ENCODE data around the gene PFN3. TPM values are rescaled to one million over a fixed set of nuclear protein-coding genes. Genes with fewer than 3 reads are reported as not detected.
"Not testable (repeated sequence)": the region's sequence is repeated elsewhere in the genome, so short reads cannot be mapped to it uniquely, and the experiment has no call there.

The PFN3 gene
- total RNA-seq, 1 donor from 2014 or later, result not detected

DNA sequence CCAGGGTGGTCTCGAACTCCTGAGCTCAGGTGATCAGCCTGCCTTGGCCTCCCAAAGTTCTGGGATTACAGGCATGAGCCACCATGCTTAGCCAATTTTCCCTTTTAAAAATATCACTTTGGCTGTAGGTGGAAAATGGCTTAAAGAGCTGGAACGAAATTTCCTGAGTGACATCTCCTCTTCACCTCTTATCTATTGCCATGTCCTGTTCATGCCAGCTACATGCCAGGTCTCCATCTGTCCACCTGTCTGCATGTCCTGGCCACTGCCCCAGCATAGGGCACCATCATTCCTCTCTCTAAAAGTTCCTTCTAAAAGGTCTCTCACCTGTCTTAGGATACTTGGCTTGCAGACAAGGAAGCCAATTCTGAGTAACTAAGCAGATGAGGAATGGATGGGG is 23.2 kb upstream of the PFN3 start:
- peaks cover 20% of the 10 kb centered on the region for H3K4me1 ChIP-seq
- no peak overlapping the region for H3K27ac ChIP-seq
- TF ChIP-seq, protein P1, sequence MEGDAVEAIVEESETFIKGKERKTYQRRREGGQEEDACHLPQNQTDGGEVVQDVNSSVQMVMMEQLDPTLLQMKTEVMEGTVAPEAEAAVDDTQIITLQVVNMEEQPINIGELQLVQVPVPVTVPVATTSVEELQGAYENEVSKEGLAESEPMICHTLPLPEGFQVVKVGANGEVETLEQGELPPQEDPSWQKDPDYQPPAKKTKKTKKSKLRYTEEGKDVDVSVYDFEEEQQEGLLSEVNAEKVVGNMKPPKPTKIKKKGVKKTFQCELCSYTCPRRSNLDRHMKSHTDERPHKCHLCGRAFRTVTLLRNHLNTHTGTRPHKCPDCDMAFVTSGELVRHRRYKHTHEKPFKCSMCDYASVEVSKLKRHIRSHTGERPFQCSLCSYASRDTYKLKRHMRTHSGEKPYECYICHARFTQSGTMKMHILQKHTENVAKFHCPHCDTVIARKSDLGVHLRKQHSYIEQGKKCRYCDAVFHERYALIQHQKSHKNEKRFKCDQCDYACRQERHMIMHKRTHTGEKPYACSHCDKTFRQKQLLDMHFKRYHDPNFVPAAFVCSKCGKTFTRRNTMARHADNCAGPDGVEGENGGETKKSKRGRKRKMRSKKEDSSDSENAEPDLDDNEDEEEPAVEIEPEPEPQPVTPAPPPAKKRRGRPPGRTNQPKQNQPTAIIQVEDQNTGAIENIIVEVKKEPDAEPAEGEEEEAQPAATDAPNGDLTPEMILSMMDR (IDR thresholded peaks at IDR 0.05), result no peak
- no peak for DNase-seq
- no peaks in the 10 kb centered on the region for H3K27me3 ChIP-seq
- no peak for ATAC-seq
- H3K9me3 ChIP-seq, result no peaks in the 10 kb centered on the region
- intact Hi-C loops (cut with DNase I), result no loop called here
- no peak overlapping the region for H3K4me3 ChIP-seq
- H3K36me3 ChIP-seq, result no peaks in the 10 kb centered on the region

DNA sequence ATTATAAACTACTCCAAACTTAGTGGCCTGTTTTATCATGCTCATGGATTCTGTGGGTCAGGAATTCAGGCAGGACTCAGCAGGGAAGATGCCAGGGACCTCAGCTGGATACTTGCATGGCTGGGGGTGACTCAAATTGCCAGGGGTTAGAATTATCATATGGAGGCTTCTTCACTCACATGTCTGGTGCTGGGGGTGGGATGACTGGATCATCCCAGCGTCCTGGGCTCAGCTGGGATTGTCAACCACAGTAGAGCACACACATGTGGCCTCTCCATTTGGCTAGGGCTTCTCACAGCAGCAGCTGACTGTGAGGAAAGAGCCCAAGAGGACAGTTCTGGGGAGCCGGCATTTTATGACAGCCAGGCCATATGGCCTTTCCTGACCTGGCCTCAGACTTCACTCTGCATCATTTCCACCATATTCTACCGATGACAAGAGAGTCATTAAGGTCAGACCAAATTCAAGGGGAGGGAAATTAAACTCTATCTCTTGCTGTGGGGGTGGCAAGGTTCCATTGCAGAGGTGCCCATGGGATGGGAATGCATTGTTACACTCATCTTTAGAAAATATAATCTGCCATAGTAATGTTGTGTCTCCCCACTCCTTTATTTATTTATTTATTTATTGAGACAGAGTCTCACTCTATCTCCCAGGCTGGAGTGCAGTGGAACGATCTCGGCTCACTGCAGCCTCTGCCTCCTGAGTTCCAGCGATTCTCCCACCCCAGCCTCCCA is 20.8 kb upstream of the PFN3 start:
- TF ChIP-seq, protein P1 (IDR thresholded peaks at IDR 0.05), result no peak
- Histone ChIP-seq H3K9me3 (no peaks in the 10 kb centered on the region), H3K4me3 (no peak overlapping the region), H3K36me3 (no peaks in the 10 kb centered on the region), H3K27ac (no peak overlapping the region), H3K4me1 (peaks cover 16% of the 10 kb centered on the region), H3K27me3 (no peaks in the 10 kb centered on the region)
- ATAC-seq, result no peak
- DNase-seq, result no peak
- intact Hi-C loops (cut with DNase I), result no loop called here

DNA sequence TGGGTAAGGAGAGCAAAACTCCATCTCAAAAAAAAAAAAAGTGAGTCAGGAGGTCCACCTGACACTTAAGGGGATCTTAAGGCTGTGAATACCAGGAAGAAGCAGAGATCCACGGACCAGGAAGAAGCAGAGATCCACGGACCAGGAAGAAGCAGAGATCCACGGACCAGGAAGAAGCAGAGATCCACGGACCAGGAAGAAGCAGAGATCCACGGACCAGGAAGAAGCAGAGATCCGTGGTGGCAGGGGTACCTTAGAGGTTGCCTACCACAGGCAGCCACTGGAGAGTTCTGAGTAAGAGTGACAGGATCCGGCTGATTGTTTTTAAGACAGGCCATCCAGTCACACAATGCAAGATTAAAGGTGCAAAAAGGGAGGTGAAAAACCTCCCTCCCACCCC is 20.0 kb upstream of the PFN3 start:
- H3K9me3 ChIP-seq; ATAC-seq; H3K36me3 ChIP-seq; DNase-seq; H3K27ac ChIP-seq; H3K27me3 ChIP-seq; intact Hi-C loops (cut with DNase I); H3K4me3 ChIP-seq: not testable (repeated sequence)
- H3K4me1 ChIP-seq, result peaks cover 13% of the 10 kb centered on the region

DNA sequence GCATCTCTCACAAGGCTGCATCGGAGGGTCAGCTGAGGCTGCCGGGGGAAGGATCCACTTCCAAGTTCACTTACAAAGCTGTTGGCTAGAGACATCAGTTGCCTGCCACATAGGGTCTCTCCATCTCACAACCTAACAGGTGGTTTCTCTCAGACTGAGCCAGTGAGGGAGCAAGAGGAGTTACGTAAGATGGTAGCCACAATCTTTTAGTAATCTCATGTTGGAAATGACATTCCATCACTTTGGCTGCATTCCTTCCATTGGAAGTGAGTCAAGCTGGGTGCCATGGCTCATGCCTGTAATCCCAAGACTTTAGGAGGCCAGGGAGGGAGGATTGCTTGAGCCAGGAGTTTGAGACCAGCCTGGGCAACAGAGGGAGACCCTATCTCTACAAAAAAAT is 18.6 kb upstream of the PFN3 start:
- no peaks in the 10 kb centered on the region for H3K36me3 ChIP-seq
- ATAC-seq (peak; percentile 27), DNase-seq (no peak)
- H3K27me3 ChIP-seq, result no peaks in the 10 kb centered on the region
- H3K4me3 ChIP-seq, result no peak overlapping the region
- H3K27ac ChIP-seq, result no peak overlapping the region
- TF ChIP-seq, protein P1 (IDR thresholded peaks at IDR 0.05), result no peak
- peaks cover 9% of the 10 kb centered on the region for H3K4me1 ChIP-seq
- H3K9me3 ChIP-seq, result no peaks in the 10 kb centered on the region
- intact Hi-C loops (cut with DNase I), result no loop called here

DNA sequence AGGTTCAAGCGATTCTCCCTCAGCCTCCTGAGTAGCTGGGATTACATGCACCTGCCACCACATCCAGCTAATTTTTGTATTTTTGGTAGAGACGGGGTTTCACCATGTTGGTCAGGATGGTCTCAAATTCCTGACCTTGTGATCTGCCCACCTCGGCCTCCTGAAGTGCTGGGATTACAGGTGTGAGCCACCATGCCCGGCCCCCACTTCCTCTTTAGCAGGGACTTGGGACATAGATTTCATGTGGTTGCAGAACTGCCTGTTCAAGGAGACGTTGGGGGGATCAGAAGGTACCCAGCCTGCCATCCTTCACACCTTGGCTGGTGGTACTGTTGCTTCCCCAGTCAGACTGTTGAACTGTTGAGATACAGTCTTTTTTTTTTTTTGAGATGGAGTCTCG is 16.6 kb upstream of the PFN3 start:
- H3K9me3 ChIP-seq; H3K4me3 ChIP-seq; DNase-seq; ATAC-seq; H3K36me3 ChIP-seq; H3K27me3 ChIP-seq; intact Hi-C loops (cut with DNase I); H3K4me1 ChIP-seq: not testable (repeated sequence)
- H3K27ac ChIP-seq, result peak overlapping the region; percentile 70

DNA sequence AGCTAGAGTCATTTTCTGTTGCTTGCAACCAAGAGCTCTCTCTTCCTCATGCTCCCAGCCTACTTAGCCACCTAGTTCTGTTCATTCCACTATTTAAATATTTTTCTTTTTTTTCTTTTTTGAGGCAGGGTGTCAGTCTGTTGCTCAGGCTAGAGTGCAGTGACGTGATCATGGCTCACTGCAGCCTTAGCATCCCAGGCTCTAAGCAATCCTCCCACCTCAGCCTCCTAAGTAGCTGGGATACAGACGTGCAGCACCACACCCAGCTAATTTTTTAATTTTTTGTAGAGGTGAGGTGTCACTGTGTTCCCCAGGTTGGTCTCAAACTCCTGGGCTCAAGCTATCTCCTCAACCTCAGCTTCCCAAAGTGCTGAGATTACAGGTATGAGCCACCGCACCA is 14.0 kb upstream of the PFN3 start:
- Histone ChIP-seq H3K9me3 (no peaks in the 10 kb centered on the region), H3K27me3 (no peaks in the 10 kb centered on the region), H3K4me1 (peaks cover 9% of the 10 kb centered on the region), H3K27ac (no peak overlapping the region), H3K36me3 (no peaks in the 10 kb centered on the region), H3K4me3 (no peak overlapping the region)
- DNase-seq (no peak), ATAC-seq (no peak)
- TF ChIP-seq, protein P1 (IDR thresholded peaks at IDR 0.05), result no peak
- intact Hi-C loops (cut with DNase I), result no loop called here

Measured in upper lobe of right lung (tissue), 1 donor.